Keratinocyte (primary cell): ENCODE results near the gene TOP1. TPM values are rescaled to one million over a fixed set of nuclear protein-coding genes. Genes with fewer than 3 reads are reported as not detected.

Experiments used
- DNase-seq: peaks from one replicate; pipeline ENCODE4 v3.0.0-alpha.2; 2011; ENCODE audit warnings: low read depth, missing footprints, low spot score
- FAIRE-seq: peaks from 2 replicates; lab custom pipeline; 2011; peaks lifted over from hg19 to GRCh38; lab: Jason Lieb, UNC
- H2AFZ ChIP-seq: 2 replicates; pipeline ENCODE4 v1.6.0; 2012; ENCODE audit warnings: low read length, control low read depth, inconsistent platforms; ENCODE audit not compliant: control insufficient read depth
- H3K27ac ChIP-seq: 2 replicates; pipeline ENCODE4 v1.5.1; 2011; ENCODE audit warnings: low read length; ENCODE audit not compliant: control insufficient read depth, insufficient read depth
- H3K27me3 ChIP-seq: 3 replicates; pipeline ENCODE4 v1.6.0; 2011; ENCODE audit warnings: low read length; ENCODE audit not compliant: control insufficient read depth, insufficient read depth; ENCODE audit errors: extremely low read depth
- H3K36me3 ChIP-seq, 2 experiments: 2 replicates in 1 of 2; 3 replicates in 1 of 2; pipeline ENCODE4 v1.5.1; 2011; ENCODE audit warnings: low read length in 2 of 2, mild to moderate bottlenecking in 1 of 2; ENCODE audit not compliant: control insufficient read depth in 2 of 2, insufficient read depth in 2 of 2; ENCODE audit errors: extremely low read depth in 1 of 2
- H3K4me1 ChIP-seq: 3 replicates; pipeline ENCODE4 v1.5.1; 2011; ENCODE audit warnings: low read length; ENCODE audit not compliant: control insufficient read depth, insufficient read depth; ENCODE audit errors: extremely low read depth
- H3K4me2 ChIP-seq: 3 replicates; pipeline ENCODE4 v1.6.0; 2011; ENCODE audit warnings: low read depth, low read length; ENCODE audit not compliant: control insufficient read depth, insufficient read depth; ENCODE audit errors: extremely low read depth
- H3K4me3 ChIP-seq, 3 experiments: fragments of 200-600 bp in 1 of 3; sonication (generic) in 1 of 3; 2 replicates in 2 of 3; 3 replicates in 1 of 3; pipeline ENCODE4 v1.5.1; 2011 to 2016; ENCODE audit warnings: low read length in 3 of 3, mild to moderate bottlenecking in 3 of 3, control low read depth in 2 of 3, inconsistent platforms in 1 of 3, low read depth in 1 of 3, mixed read lengths in 1 of 3, mixed run types in 1 of 3, moderate library complexity in 1 of 3; ENCODE audit not compliant: control insufficient read depth in 2 of 3, insufficient read depth in 2 of 3; ENCODE audit errors: extremely low read depth in 1 of 3
- H3K79me2 ChIP-seq: 2 replicates; pipeline ENCODE4 v1.6.0; 2012; ENCODE audit warnings: low read length; ENCODE audit not compliant: control insufficient read depth, insufficient read depth
- H3K9ac ChIP-seq: 3 replicates; pipeline ENCODE4 v1.6.0; 2011; ENCODE audit warnings: low read length; ENCODE audit not compliant: control insufficient read depth, insufficient read depth; ENCODE audit errors: extremely low read depth
- H3K9me1 ChIP-seq: 3 replicates; pipeline ENCODE4 v1.6.0; 2011; ENCODE audit warnings: low read length; ENCODE audit not compliant: control insufficient read depth, insufficient read depth; ENCODE audit errors: extremely low read depth
- H3K9me3 ChIP-seq: 2 replicates; pipeline ENCODE4 v1.5.1; 2012; ENCODE audit warnings: low read depth, low read length; ENCODE audit not compliant: control insufficient read depth
- H4K20me1 ChIP-seq: 3 replicates; pipeline ENCODE4 v1.6.0; 2011; ENCODE audit warnings: low read length; ENCODE audit not compliant: control insufficient read depth, insufficient read depth; ENCODE audit errors: extremely low read depth
- EZH2 ChIP-seq: IDR thresholded peaks from one replicate; pipeline ENCODE4 v1.6.1; 2012; ENCODE audit warnings: inconsistent platforms, mild to moderate bottlenecking, low read length, moderate library complexity
- dilution Hi-C: fragments of 300-500 bp; cut with MboI; formaldehyde crosslinking; loops from one replicate; pipeline ENCODE4 v1.7.0; 2020; ENCODE audit warnings: low sequenced_read_pairs; ENCODE audit not compliant: extremely low pct_ligation_motif_present
- polyA plus RNA-seq, 5 experiments: library from polyadenylated mRNA; depleted of rRNA in 3 of 5; stranded (reverse) in 3 of 5; stranded (forward) in 1 of 5; unstranded in 1 of 5; fragments of >200 nt; gene quantifications; 1 replicate in 1 of 5; 2 replicates in 3 of 5; 3 replicates in 1 of 5; pipeline versions ENCODE4 v1.2.1 to v1.2.3, GENCODE V29; 2011 to 2012; ENCODE audit warnings: missing spikeins in 2 of 5, low read depth in 1 of 5, low replicate concordance in 1 of 5
- TF ChIP-seq, protein P1 (sequence below), 3 experiments: IDR thresholded peaks in 1 of 3; conservative IDR thresholded peaks in 1 of 3; optimal IDR thresholded peaks in 1 of 3; 2 replicates in 2 of 3; 3 replicates in 1 of 3; pipeline versions ENCODE3 to v1.5.1; 2011; ENCODE audit warnings: low read length in 3 of 3, mild to moderate bottlenecking in 3 of 3, moderate library complexity in 2 of 3, control low read depth in 1 of 3, inconsistent platforms in 1 of 3; ENCODE audit not compliant: insufficient read depth in 2 of 3; ENCODE audit errors: extremely low read depth in 1 of 3

Gene TOP1
- polyA plus RNA-seq, 1 donor (not counting 4 experiments of a cell fraction or from before 2014, with no cell fraction given) = 25.2 TPM

- no peaks in the 10 kb centered on the region for H3K36me3 ChIP-seq
- H3K27me3 ChIP-seq = no peaks in the 10 kb centered on the region
- no peaks in the 10 kb centered on the region for H3K79me2 ChIP-seq
- H3K27ac ChIP-seq = no peak overlapping the region
- dilution Hi-C loops = no loop called here
- H4K20me1 ChIP-seq = no peaks in the 10 kb centered on the region
- FAIRE-seq (no peak), DNase-seq (no peak)
- H2AFZ ChIP-seq = no peak overlapping the region
- no peaks in the 10 kb centered on the region for H3K9me1 ChIP-seq
- no peak overlapping the region for H3K4me3 ChIP-seq
- no peak overlapping the region for H3K9ac ChIP-seq
- H3K4me1 ChIP-seq = peaks cover 6% of the 10 kb centered on the region
- no peak overlapping the region for H3K4me2 ChIP-seq
- TF ChIP-seq EZH2 = no peak
- TF ChIP-seq, protein P1, sequence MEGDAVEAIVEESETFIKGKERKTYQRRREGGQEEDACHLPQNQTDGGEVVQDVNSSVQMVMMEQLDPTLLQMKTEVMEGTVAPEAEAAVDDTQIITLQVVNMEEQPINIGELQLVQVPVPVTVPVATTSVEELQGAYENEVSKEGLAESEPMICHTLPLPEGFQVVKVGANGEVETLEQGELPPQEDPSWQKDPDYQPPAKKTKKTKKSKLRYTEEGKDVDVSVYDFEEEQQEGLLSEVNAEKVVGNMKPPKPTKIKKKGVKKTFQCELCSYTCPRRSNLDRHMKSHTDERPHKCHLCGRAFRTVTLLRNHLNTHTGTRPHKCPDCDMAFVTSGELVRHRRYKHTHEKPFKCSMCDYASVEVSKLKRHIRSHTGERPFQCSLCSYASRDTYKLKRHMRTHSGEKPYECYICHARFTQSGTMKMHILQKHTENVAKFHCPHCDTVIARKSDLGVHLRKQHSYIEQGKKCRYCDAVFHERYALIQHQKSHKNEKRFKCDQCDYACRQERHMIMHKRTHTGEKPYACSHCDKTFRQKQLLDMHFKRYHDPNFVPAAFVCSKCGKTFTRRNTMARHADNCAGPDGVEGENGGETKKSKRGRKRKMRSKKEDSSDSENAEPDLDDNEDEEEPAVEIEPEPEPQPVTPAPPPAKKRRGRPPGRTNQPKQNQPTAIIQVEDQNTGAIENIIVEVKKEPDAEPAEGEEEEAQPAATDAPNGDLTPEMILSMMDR (optimal IDR thresholded peaks at IDR 0.05 in 1 of 3, IDR thresholded peaks at IDR 0.05 in 1 of 3, conservative IDR thresholded peaks at IDR 0.05 in 1 of 3; ENCODE audit: extremely low read depth in 1 of 3, insufficient read depth in 2 of 3, low read length in 3 of 3) = no peak
- peaks cover 1% of the 10 kb centered on the region for H3K9me3 ChIP-seq
Measured at GRCh38 chr20:40984496-40984895, 44.1 kb upstream of the TOP1 start.

- TF ChIP-seq, protein P1 (optimal IDR thresholded peaks at IDR 0.05 in 1 of 3, IDR thresholded peaks at IDR 0.05 in 1 of 3, conservative IDR thresholded peaks at IDR 0.05 in 1 of 3; ENCODE audit: extremely low read depth in 1 of 3, insufficient read depth in 2 of 3, low read length in 3 of 3) = no peak
- TF ChIP-seq EZH2 = no peak
- peaks cover 1% of the 10 kb centered on the region for H3K9me3 ChIP-seq
- no peak overlapping the region for H3K4me3 ChIP-seq
- H3K27ac ChIP-seq = no peak overlapping the region
- H3K27me3 ChIP-seq = no peaks in the 10 kb centered on the region
- H3K9ac ChIP-seq = no peak overlapping the region
- DNase-seq = no peak
- H3K36me3 ChIP-seq = no peaks in the 10 kb centered on the region
- peaks cover 17% of the 10 kb centered on the region for H3K4me1 ChIP-seq
- no peak overlapping the region for H3K4me2 ChIP-seq
- H3K9me1 ChIP-seq = no peaks in the 10 kb centered on the region
- H4K20me1 ChIP-seq = no peaks in the 10 kb centered on the region
- FAIRE-seq = no peak
- dilution Hi-C loops = no loop called here
- H2AFZ ChIP-seq = no peak overlapping the region
- H3K79me2 ChIP-seq = no peaks in the 10 kb centered on the region
Measured at GRCh38 chr20:40986774-40987173, 41.8 kb upstream of the TOP1 start.
